H9 (cell line): ENCODE results near the gene TENM3. TPM values are rescaled to one million over a fixed set of nuclear protein-coding genes. Genes with fewer than 3 reads are reported as not detected.

ENCODE experiments used
- DNase-seq: peaks from one replicate; pipeline ENCODE4 v3.0.0-alpha.2; 2017
- H2AFZ ChIP-seq: one replicate; pipeline ENCODE4 v1.6.1; 2013; ENCODE audit warnings: mild to moderate bottlenecking, low read length, control low read depth, moderate library complexity
- H2AK5ac ChIP-seq: 2 replicates; pipeline ENCODE4 v1.6.1; 2013; ENCODE audit warnings: low read length, control low read depth, mixed read lengths; ENCODE audit not compliant: insufficient read length
- H2BK120ac ChIP-seq: one replicate; pipeline ENCODE4 v1.6.1; 2013; ENCODE audit warnings: low read depth, mild to moderate bottlenecking, low read length, control low read depth, inconsistent platforms; ENCODE audit not compliant: poor library complexity, severe bottlenecking
- H2BK12ac ChIP-seq: 2 replicates; pipeline ENCODE4 v1.6.1; 2013; ENCODE audit warnings: low read length, control low read depth, mixed read lengths, low read depth; ENCODE audit not compliant: insufficient read length
- H2BK15ac ChIP-seq: 2 replicates; pipeline ENCODE4 v1.6.1; 2013; ENCODE audit warnings: low read depth, low read length, control low read depth
- H2BK20ac ChIP-seq: one replicate; pipeline ENCODE4 v1.6.1; 2013; ENCODE audit warnings: low read depth, mild to moderate bottlenecking, low read length, control low read depth, inconsistent platforms; ENCODE audit not compliant: poor library complexity, severe bottlenecking
- H2BK5ac ChIP-seq: 2 replicates; pipeline ENCODE4 v1.6.1; 2013; ENCODE audit warnings: low read length, control low read depth, mixed read lengths; ENCODE audit not compliant: insufficient read length
- H3K14ac ChIP-seq: 2 replicates; pipeline ENCODE4 v1.6.1; 2013; ENCODE audit warnings: low read length, control low read depth; ENCODE audit not compliant: insufficient read depth
- H3K18ac ChIP-seq: 2 replicates; pipeline ENCODE4 v1.6.1; 2013; ENCODE audit warnings: low read depth, mild to moderate bottlenecking, mixed read lengths, low read length, control low read depth; ENCODE audit not compliant: insufficient read length
- H3K23ac ChIP-seq: 2 replicates; pipeline ENCODE4 v1.6.1; 2013; ENCODE audit warnings: low read length, control low read depth, mixed read lengths, low read depth; ENCODE audit not compliant: insufficient read length
- H3K23me2 ChIP-seq: 2 replicates; pipeline ENCODE4 v1.6.1; 2013; ENCODE audit warnings: low read depth, mild to moderate bottlenecking, mixed read lengths, low read length, control low read depth; ENCODE audit not compliant: insufficient read length, poor library complexity, severe bottlenecking
- H3K27ac ChIP-seq: 2 replicates; pipeline ENCODE4 v1.5.1; 2013; ENCODE audit warnings: low read length, control low read depth, mixed read lengths, low read depth; ENCODE audit not compliant: insufficient read length
- H3K27me3 ChIP-seq: 2 replicates; pipeline ENCODE4 v1.6.1; 2013; ENCODE audit warnings: low read length, control low read depth, inconsistent platforms; ENCODE audit not compliant: insufficient read depth
- H3K4ac ChIP-seq: 2 replicates; pipeline ENCODE4 v1.6.1; 2013; ENCODE audit warnings: low read depth, mild to moderate bottlenecking, control low read depth, inconsistent platforms, low read length, moderate library complexity
- H3K4me1 ChIP-seq: 2 replicates; pipeline ENCODE4 v1.6.1; 2013; ENCODE audit warnings: low read length, control low read depth, inconsistent platforms; ENCODE audit not compliant: insufficient read depth
- H3K4me2 ChIP-seq: 2 replicates; pipeline ENCODE4 v1.6.1; 2013; ENCODE audit warnings: low read length, control low read depth, mixed read lengths; ENCODE audit not compliant: insufficient read length, insufficient read depth
- H3K56ac ChIP-seq: 2 replicates; pipeline ENCODE4 v1.6.1; 2013; ENCODE audit warnings: low read depth, mild to moderate bottlenecking, mixed read lengths, low read length, control low read depth; ENCODE audit not compliant: insufficient read length
- H3K79me1 ChIP-seq: 2 replicates; pipeline ENCODE4 v1.6.1; 2013; ENCODE audit warnings: low read depth, mild to moderate bottlenecking, moderate library complexity, low read length, control low read depth, inconsistent platforms; ENCODE audit not compliant: insufficient read depth, poor library complexity, severe bottlenecking
- H3K79me2 ChIP-seq: 2 replicates; pipeline ENCODE4 v1.6.1; 2013; ENCODE audit warnings: low read length, control low read depth, inconsistent platforms; ENCODE audit not compliant: insufficient read depth
- H3K9ac ChIP-seq: 2 replicates; pipeline ENCODE4 v1.6.1; 2013; ENCODE audit warnings: low read length, control low read depth, mixed read lengths; ENCODE audit not compliant: insufficient read length; ENCODE audit errors: extremely low read depth
- H3K9me3 ChIP-seq: one replicate; pipeline ENCODE4 v1.6.1; 2013; ENCODE audit warnings: low read depth, low read length, inconsistent platforms; ENCODE audit not compliant: control insufficient read depth
- H3T11ph ChIP-seq: one replicate; pipeline ENCODE4 v1.6.1; 2013; ENCODE audit warnings: mild to moderate bottlenecking, low read length, control low read depth, inconsistent platforms
- H4K20me1 ChIP-seq: one replicate; pipeline ENCODE4 v1.6.1; 2013; ENCODE audit not compliant: control insufficient read depth, insufficient read length, insufficient read depth
- H4K5ac ChIP-seq: 2 replicates; pipeline ENCODE4 v1.6.1; 2013; ENCODE audit warnings: low read depth, mild to moderate bottlenecking, mixed read lengths, low read length, control low read depth; ENCODE audit not compliant: insufficient read length
- H4K8ac ChIP-seq: replicated peaks from 2 replicates; pipeline ENCODE4 v1.6.1; 2013; ENCODE audit warnings: low read length, control low read depth, mixed read lengths, low read depth; ENCODE audit not compliant: insufficient read length
- H4K91ac ChIP-seq: 2 replicates; pipeline ENCODE4 v1.6.1; 2013; ENCODE audit warnings: low read depth, mild to moderate bottlenecking, moderate library complexity, mixed read lengths, low read length, control low read depth; ENCODE audit not compliant: insufficient read length
- H3K27ac Mint-ChIP-seq, 3 experiments: 2 replicates in 2 of 3; 3 replicates in 1 of 3; pipeline ENCODE4 v1.8.0; 2020 to 2021; ENCODE audit warnings: mixed read lengths in 3 of 3, mild to moderate bottlenecking in 1 of 3, moderate library complexity in 1 of 3
- H3K27me3 Mint-ChIP-seq: 2 replicates; pipeline ENCODE4 v1.8.0; 2021; ENCODE audit warnings: low read depth, mild to moderate bottlenecking, moderate library complexity, mixed read lengths
- H3K36me3 Mint-ChIP-seq, 3 experiments: 2 replicates in 2 of 3; 3 replicates in 1 of 3; pipeline ENCODE4 v1.8.0; 2020 to 2021; ENCODE audit warnings: low read depth in 3 of 3, mixed read lengths in 3 of 3; ENCODE audit not compliant: insufficient read depth in 1 of 3
- H3K4me1 Mint-ChIP-seq, 2 experiments: 2 replicates each; pipeline ENCODE4 v1.8.0; 2020; ENCODE audit warnings: mixed read lengths in 2 of 2
- H3K4me3 Mint-ChIP-seq, 2 experiments: 2 replicates in 1 of 2; 3 replicates in 1 of 2; pipeline ENCODE4 v1.8.0; 2020 to 2021; ENCODE audit warnings: mild to moderate bottlenecking in 2 of 2, mixed read lengths in 2 of 2, moderate library complexity in 1 of 2
- H3K9me3 Mint-ChIP-seq, 2 experiments: 2 replicates in 1 of 2; 3 replicates in 1 of 2; pipeline ENCODE4 v1.8.0; 2020; ENCODE audit warnings: mild to moderate bottlenecking in 2 of 2, mixed read lengths in 2 of 2, moderate library complexity in 1 of 2
- CTCF ChIP-seq: fragments of 200-600 bp; sonication (generic); conservative IDR thresholded peaks from 3 replicates; pipeline ENCODE4 v1.8.0; 2021; ENCODE audit warnings: antibody characterized with exemption, mild to moderate bottlenecking
- WGBS: extraction: QIAGEN DNeasy Blood & Tissue Kit; methylation state at CpG from one replicate; pipeline ENCODE4 v1.1.7; 2013; ENCODE audit warnings: missing lambda C conversion rate, low lambda C conversion rate, mixed read lengths; ENCODE audit not compliant: insufficient read length; ENCODE audit errors: extremely low coverage; 5-methylcytosine and 5-hydroxymethylcytosine counted together
- total RNA-seq: library from RNA; stranded (reverse); gene quantifications from 2 replicates; pipeline ENCODE4 v1.2.1, GENCODE V29; 2021

Gene TENM3
- total RNA-seq, 1 experiment from 2014 or later = 49.6 TPM

GRCh38 chr4:182807767-182808548 is 564.8 kb downstream of the TENM3 start:
- no peak overlapping the region for H3K18ac ChIP-seq
- no peak overlapping the region for H3K14ac ChIP-seq
- peaks cover 15% of the 10 kb centered on the region for H3K27me3 Mint-ChIP-seq
- H3K27ac Mint-ChIP-seq = peak overlapping the region in 1 of 3 experiments; percentile 87; a peak in 1 of 7 replicates
- H3K23me2 ChIP-seq = peaks cover 11% of the 10 kb centered on the region
- H2BK15ac ChIP-seq = no peak overlapping the region
- no peaks in the 10 kb centered on the region for H3K4me1 ChIP-seq
- no peak overlapping the region for H3K4ac ChIP-seq
- no peak overlapping the region for H4K5ac ChIP-seq
- no peak overlapping the region for H2AK5ac ChIP-seq
- no peaks in the 10 kb centered on the region for H4K20me1 ChIP-seq
- H3K9me3 Mint-ChIP-seq = peaks cover 6 to 21% of the 10 kb centered on the region in 2 experiments
- no CpG with 5 or more reads among the region's 45 CpGs for WGBS
- H3K27ac ChIP-seq = no peak overlapping the region
- no peak overlapping the region for H2AFZ ChIP-seq
- DNase-seq = peak; percentile 70
- no peak overlapping the region for H2BK20ac ChIP-seq
- no peak overlapping the region for H2BK12ac ChIP-seq
- H3K27me3 ChIP-seq = no peaks in the 10 kb centered on the region
- no peak overlapping the region for H2BK120ac ChIP-seq
- no peak overlapping the region for H4K8ac ChIP-seq
- no peak overlapping the region for H3K9ac ChIP-seq
- no peaks in the 10 kb centered on the region for H3K79me2 ChIP-seq
- no peak for TF ChIP-seq CTCF
- H4K91ac ChIP-seq = no peak overlapping the region
- H3T11ph ChIP-seq = no peak overlapping the region
- H3K4me1 Mint-ChIP-seq = peaks cover 17 to 20% of the 10 kb centered on the region in 2 experiments
- no peak overlapping the region for H3K23ac ChIP-seq
- peaks cover under 1 to 19% (median 18%) of the 10 kb centered on the region in 3 experiments; a peak in 6 of 7 replicates for H3K36me3 Mint-ChIP-seq
- no peak overlapping the region for H2BK5ac ChIP-seq
- peak overlapping the region; percentile 87 for H3K4me2 ChIP-seq
- peak overlapping the region in 1 of 2 experiments; percentile 91; a peak in 3 of 5 replicates for H3K4me3 Mint-ChIP-seq
- no peak overlapping the region for H3K56ac ChIP-seq
- no peaks in the 10 kb centered on the region for H3K79me1 ChIP-seq
- no peaks in the 10 kb centered on the region for H3K9me3 ChIP-seq
